T-helper 2 cell treated with Interferon-gamma antibody and Interleukin-4, amounts not matched to agents 5 μg/mL and 100 μg/mL, for 36 hours (primary cell): ENCODE data around the gene FGD3.
"Not testable (repeated sequence)": the region's sequence is repeated elsewhere in the genome, so short reads cannot be mapped to it uniquely, and the experiment has no call there.

Source experiments
- DNase-seq: peaks from one replicate; pipeline ENCODE4 v3.0.0; 2021; ENCODE audit warnings: low spot score
- H3K27ac Mint-ChIP-seq: one replicate; pipeline ENCODE4 v1.8.0; 2021; ENCODE audit warnings: mild to moderate bottlenecking, mixed read lengths
- H3K27me3 Mint-ChIP-seq: one replicate; pipeline ENCODE4 v1.8.0; 2021; ENCODE audit warnings: low read depth, mixed read lengths
- H3K36me3 Mint-ChIP-seq: one replicate; pipeline ENCODE4 v1.8.0; 2021; ENCODE audit warnings: low read depth, mixed read lengths
- H3K4me1 Mint-ChIP-seq: one replicate; pipeline ENCODE4 v1.8.0; 2021; ENCODE audit warnings: low read depth, mixed read lengths
- H3K4me3 Mint-ChIP-seq: one replicate; pipeline ENCODE4 v1.8.0; 2022; ENCODE audit warnings: mild to moderate bottlenecking, moderate library complexity, mixed read lengths
- H3K9me3 Mint-ChIP-seq: one replicate; pipeline ENCODE4 v1.8.0; 2021; ENCODE audit warnings: mixed read lengths

The FGD3 gene, protein sequence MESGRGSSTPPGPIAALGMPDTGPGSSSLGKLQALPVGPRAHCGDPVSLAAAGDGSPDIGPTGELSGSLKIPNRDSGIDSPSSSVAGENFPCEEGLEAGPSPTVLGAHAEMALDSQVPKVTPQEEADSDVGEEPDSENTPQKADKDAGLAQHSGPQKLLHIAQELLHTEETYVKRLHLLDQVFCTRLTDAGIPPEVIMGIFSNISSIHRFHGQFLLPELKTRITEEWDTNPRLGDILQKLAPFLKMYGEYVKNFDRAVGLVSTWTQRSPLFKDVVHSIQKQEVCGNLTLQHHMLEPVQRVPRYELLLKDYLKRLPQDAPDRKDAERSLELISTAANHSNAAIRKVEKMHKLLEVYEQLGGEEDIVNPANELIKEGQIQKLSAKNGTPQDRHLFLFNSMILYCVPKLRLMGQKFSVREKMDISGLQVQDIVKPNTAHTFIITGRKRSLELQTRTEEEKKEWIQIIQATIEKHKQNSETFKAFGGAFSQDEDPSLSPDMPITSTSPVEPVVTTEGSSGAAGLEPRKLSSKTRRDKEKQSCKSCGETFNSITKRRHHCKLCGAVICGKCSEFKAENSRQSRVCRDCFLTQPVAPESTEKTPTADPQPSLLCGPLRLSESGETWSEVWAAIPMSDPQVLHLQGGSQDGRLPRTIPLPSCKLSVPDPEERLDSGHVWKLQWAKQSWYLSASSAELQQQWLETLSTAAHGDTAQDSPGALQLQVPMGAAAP

DNA sequence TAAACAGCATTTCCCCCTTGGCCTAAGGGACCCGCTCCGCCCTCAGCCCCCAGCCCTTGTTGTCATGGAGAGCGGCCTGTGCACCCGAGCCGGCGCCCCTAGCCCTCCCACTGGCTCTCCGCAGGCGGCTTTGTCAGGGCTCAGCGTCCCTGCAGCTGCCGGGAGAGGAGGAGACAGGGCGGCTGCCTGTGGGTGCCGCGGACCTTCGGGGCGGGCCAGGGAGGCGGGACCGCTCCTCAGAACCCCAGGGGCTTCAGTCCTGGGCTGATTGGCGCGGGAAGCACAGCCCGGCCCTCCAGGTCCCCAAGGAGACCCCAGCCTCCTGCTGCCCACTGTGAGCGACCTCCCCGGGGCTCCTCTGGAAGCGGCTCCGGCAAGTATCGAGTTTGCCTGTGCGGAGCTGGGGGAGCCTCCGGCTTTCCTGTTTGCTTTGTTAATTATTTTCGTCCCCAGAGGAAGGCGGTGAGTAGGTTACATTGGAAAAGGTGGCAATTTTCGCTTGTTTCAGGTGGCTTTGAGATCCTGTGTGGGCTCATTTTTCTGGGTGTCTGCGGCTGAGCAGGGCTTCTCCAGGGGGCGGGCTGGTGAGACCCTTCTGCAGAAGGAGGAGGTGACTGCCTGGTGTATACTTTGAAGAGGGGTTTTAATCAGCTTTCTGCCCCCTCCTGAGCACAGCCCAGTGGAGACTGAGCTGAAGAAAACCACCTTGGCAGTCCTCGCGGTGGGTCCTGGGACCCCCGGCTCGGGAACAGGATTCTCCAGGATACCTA lies at the start of gene FGD3:
Gene FGD3, plus strand, starts transcription at position 256 of the 770 bp plus-strand sequence. CDS start 28,734 bp downstream, outside the sequence.
- peaks cover 26% of the 10 kb centered on the region for H3K27me3 Mint-ChIP-seq
- peaks cover 3% of the 10 kb centered on the region for H3K36me3 Mint-ChIP-seq
- peaks cover 14% of the 10 kb centered on the region for H3K4me1 Mint-ChIP-seq
- peak within 1 kb of the TSS; percentile 3 for H3K27ac Mint-ChIP-seq
- DNase-seq: no peak
- H3K9me3 Mint-ChIP-seq: no peaks in the 10 kb centered on the region
- H3K4me3 Mint-ChIP-seq: peak within 1 kb of the TSS; percentile 86

DNA sequence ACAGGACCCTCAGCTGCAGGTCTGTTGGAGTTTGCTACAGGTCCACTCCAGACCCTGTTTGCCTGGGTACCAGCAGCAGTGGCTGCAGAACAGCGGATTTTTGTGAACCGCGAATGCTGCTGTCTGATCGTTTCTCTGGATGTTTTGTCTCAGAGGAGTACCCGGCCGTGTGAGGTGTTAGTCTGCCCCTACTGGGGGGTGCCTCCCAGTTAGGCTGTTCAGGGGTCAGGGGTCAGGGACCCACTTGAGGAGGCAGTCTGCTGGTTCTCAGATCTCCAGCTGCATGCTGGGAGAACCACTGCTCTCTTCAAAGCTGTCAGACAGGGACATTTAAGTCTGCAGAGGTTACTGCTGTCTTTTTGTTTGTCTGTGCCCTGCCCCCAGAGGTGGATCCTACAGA lies 42.2 kb upstream of the FGD3 start:
- not testable (repeated sequence) for H3K27me3 Mint-ChIP-seq
- peak overlapping the region; percentile 46 for H3K4me3 Mint-ChIP-seq

DNA sequence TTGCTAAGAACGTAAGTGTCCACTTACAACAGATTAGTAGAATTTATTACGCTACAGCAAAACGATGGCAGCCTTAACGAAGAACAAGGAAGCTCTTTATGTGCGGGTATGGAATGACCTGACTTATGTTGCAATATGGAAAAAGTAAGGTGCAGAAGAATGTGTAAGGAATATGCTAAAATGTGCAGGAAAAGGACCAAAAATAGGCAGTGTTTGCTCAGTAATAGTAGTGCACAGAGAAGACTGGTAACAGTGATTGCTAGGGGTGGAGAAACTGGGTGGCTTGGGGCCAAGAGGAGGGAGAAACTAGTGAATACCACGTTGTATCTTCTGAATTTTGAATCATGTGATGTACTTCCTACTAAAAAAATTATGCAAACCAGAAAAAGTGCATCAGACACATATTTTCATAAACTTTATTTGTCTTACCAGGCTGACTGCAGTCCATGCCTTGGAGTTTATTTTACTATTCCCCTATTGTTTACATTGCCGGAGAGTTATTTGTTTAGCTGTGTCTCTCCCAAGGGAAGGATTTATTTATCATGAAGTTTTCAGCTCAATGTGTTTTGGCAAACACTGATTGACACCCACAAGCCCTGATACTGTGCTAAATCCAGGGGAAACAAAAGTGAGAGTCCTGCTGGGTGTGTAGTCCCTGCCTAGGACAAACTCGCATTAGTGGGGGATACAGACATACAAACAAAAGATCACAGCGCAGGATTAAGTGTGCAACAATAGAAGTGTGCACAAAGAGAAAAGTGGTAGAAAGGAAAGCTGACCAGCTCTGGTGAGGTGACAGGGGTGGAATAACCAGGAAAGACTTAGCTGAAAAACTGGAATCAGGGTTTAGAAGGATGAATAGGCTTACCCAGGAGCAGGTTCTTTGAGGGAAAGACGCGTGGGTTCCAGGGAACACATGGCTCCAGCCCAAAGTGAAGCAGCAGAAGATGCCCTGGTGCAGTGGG lies 35.5 kb upstream of the FGD3 start:
- Mint-ChIP-seq H3K9me3 (no peaks in the 10 kb centered on the region), H3K27me3 (peaks cover 21% of the 10 kb centered on the region), H3K36me3 (no peaks in the 10 kb centered on the region), H3K27ac (no peak overlapping the region), H3K4me3 (no peak overlapping the region), H3K4me1 (no peaks in the 10 kb centered on the region)
- DNase-seq: no peak

More for the DNA sequence above, 42.2 kb upstream of the FGD3 start:
- H3K27ac Mint-ChIP-seq, H3K4me1 Mint-ChIP-seq, H3K36me3 Mint-ChIP-seq, H3K9me3 Mint-ChIP-seq, DNase-seq: not testable (repeated sequence)

DNA sequence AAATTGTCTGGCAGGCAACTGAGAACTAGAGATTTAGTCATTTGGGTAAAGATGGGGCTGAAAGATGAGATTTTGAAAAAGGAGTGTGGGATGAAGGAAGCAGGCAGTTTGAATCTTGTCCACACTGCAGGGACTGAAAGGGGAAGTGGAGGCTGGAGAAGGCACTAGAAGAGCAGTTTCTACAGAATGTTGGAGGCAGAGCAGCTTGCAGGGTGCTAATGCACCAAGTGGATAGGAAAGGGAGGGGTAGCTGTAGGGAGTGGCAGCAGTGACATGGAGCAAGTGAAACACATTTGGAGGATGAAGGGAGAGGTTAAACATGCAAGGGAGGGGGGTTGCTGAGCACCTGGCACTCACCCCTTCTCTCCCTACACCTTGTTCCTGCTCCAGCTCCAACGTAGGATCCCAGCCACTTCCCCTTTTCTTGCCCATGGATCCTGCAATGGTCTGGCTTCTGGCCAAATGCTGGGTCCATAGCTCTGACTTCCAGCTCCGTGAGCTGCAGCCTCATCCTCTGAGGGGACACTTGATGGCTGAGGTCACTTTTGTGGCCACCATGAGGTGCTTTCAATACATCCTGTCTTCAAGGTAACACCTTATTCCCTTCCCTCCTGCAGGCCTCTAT lies 30.0 kb upstream of the FGD3 start:
- Mint-ChIP-seq H3K27me3 (no peaks in the 10 kb centered on the region), H3K4me1 (no peaks in the 10 kb centered on the region), H3K4me3 (no peak overlapping the region), H3K9me3 (no peaks in the 10 kb centered on the region), H3K36me3 (no peaks in the 10 kb centered on the region), H3K27ac (no peak overlapping the region)
- no peak for DNase-seq

DNA sequence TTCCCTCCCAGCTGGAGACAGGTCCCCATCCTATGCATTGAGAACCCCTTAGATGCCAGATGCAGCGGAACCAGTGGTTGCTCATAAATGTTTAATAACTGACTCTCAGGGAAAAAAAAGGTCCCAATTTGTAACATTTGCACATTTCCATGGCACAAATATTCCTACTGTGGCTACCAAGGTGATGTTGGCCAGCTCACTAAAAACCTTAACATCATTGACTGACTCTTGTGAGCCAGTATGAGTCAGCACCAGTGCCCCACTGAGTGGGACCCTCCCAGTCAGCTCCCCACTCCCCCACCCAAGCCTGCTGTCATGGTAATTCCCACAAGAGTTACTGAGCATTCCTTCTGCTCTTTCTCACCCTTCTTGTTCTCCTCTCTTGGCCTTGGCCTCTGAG lies 26.9 kb upstream of the FGD3 start:
- no peak overlapping the region for H3K27ac Mint-ChIP-seq
- H3K9me3 Mint-ChIP-seq: no peaks in the 10 kb centered on the region
- no peaks in the 10 kb centered on the region for H3K27me3 Mint-ChIP-seq
- H3K4me3 Mint-ChIP-seq: no peak overlapping the region
- H3K36me3 Mint-ChIP-seq: no peaks in the 10 kb centered on the region
- no peak for DNase-seq
- no peaks in the 10 kb centered on the region for H3K4me1 Mint-ChIP-seq

DNA sequence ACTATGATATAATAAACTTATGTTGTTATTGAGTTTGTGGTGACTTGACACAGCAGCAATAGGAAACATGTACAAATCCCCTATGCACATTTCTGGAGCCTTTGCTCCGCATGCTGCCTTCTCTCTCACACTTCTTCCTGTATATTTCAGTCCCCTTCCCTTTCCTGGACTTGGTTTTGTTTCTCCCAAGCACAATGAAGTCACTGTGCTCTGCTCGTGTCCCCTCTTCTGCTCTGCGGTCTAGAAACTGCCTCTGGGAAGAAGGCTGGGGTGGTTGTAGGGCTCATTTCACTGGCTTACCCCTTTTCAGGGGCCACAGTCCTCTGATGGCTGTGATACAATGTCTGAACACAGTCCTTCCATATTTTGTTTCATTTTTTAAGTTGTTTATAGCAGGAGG lies 15.7 kb upstream of the FGD3 start:
- H3K4me3 Mint-ChIP-seq: no peak overlapping the region
- H3K4me1 Mint-ChIP-seq: no peaks in the 10 kb centered on the region
- H3K36me3 Mint-ChIP-seq: no peaks in the 10 kb centered on the region
- H3K9me3 Mint-ChIP-seq: no peaks in the 10 kb centered on the region
- peaks cover 16% of the 10 kb centered on the region for H3K27me3 Mint-ChIP-seq
- no peak for DNase-seq
- no peak overlapping the region for H3K27ac Mint-ChIP-seq

DNA sequence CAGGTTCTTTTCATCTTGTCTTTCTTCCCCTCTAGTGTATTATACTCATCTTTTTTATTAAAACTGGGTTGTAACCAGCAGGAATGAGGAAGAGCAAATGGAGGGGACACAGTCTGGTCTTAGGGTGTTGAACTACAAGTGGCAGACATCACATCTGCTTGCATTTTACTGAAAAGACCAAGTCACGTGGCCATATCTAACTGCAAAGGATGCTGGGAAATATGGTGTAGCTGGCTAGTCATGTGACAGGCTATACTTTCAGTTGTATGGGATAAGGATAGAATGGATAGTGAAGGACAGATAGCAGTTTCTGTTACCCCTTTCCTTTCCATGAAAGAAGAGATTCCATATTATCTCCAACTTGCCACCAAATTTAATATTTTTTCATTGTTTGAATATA lies 13.0 kb upstream of the FGD3 start:
- H3K9me3 Mint-ChIP-seq: no peaks in the 10 kb centered on the region
- no peak for DNase-seq
- H3K27me3 Mint-ChIP-seq: peaks cover 18% of the 10 kb centered on the region
- no peak overlapping the region for H3K27ac Mint-ChIP-seq
- no peak overlapping the region for H3K4me3 Mint-ChIP-seq
- H3K36me3 Mint-ChIP-seq: no peaks in the 10 kb centered on the region
- no peaks in the 10 kb centered on the region for H3K4me1 Mint-ChIP-seq

DNA sequence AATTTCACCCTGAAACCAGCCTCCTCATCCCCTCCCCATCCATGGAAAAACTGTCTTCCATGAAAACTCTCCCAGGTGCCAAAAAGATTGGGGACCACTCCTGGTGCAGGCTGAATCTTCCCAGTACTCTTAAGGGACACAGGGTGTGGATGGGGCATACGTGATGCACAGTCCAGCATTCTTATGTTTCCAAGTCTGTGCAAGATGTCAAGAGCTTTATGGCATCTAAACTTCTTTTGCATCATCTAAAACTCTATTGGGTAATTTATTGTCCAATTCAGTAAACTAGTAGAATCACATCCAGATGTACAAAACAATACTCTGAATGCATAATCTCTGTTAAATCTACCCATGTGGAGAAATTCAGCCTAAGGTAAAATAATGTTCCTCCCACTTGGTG lies 9.3 kb upstream of the FGD3 start:
- H3K4me1 Mint-ChIP-seq: no peaks in the 10 kb centered on the region
- H3K36me3 Mint-ChIP-seq: no peaks in the 10 kb centered on the region
- no peaks in the 10 kb centered on the region for H3K9me3 Mint-ChIP-seq
- H3K27me3 Mint-ChIP-seq: peaks cover 24% of the 10 kb centered on the region
- H3K27ac Mint-ChIP-seq: no peak overlapping the region
- DNase-seq: no peak
- no peak overlapping the region for H3K4me3 Mint-ChIP-seq

DNA sequence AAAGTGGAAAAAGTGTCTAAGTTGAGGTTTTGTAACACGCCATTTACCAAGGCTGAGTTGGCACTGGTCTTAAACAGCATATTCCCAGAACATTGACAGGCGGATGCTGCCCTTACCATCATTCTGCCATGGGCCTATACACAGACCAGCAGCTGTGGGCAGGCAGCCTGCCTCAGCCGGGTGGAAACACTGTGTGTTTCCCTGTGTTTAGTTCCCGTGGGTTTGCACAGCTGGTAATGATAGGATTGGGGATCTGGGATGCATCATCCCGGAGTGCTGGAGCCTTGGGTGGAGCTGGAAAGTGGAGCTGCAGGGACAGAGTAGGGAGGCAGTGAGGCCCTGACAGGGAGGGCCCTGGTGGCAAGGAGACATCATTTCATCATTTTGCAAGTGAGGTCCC lies 5.5 kb upstream of the FGD3 start:
- no peak for DNase-seq
- peaks cover 5% of the 10 kb centered on the region for H3K4me1 Mint-ChIP-seq
- no peaks in the 10 kb centered on the region for H3K9me3 Mint-ChIP-seq
- no peak overlapping the region for H3K4me3 Mint-ChIP-seq
- H3K36me3 Mint-ChIP-seq: peaks cover 3% of the 10 kb centered on the region
- H3K27ac Mint-ChIP-seq: no peak overlapping the region
- H3K27me3 Mint-ChIP-seq: peaks cover 25% of the 10 kb centered on the region

DNA sequence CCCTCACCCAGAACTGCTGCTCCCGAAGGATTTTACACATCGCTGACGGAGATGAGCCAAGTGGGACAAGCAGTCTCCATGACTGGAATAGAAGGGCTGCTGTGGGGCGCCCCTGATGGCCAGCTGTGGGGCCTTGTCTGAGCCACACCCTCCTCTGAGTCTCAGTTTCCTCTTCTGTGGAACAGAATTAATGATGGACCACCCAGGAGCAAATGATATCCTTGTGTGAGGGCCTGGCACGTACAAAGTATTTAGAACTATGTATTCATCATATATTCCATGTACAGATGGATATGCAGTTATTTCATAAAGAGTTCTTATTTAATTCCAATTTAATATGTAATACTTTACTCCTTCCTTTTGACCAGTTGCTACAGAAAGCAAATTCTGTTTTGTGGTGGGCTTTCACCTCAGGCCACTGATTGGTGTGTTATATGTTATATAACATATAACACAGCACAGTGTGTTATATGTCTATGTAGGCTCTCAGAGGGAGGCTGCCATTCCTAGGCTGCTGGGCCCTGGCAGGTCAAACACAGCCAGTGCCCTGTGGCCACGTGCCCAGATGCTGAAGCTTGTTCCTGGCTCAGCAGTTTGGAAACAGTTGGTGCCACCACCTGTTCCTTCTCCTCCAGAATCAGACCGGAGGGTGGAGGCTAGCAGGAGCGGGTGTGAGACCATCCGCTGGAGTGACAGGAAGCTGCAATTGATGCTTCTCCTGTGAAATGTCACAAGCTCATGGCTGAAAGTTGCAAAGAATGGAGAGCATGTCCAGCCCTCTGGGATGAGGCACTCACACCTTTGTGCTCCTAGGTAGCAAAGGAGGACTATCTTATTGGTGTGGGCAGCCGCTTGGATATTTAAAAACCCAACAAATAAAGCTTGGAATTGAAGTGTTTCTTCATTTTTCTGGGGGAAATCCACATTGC lies 4.4 kb upstream of the FGD3 start:
- H3K4me3 Mint-ChIP-seq: no peak overlapping the region

DNA sequence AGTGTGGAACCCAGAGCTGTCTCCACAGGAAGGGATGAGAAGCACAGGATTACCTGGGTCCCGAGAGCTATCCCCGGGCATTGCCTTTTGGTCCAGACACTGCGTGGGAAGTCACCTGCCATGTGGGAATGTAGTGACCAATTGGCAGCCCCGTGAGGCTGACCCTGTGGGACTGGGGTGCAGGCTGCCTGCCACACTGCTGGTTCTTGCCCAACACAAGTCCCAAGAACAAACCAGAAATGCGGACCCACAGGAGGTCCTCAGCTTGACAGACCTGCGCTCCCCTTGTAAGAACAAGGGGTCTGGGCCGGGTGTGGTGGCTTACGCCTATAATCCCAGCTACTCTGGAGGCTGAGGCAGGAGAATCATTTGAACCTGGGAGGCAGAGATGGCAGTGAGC lies 2.4 kb upstream of the FGD3 start:
- DNase-seq: no peak
- Mint-ChIP-seq H3K36me3 (peaks cover 3% of the 10 kb centered on the region), H3K4me3 (no peak overlapping the region), H3K9me3 (no peaks in the 10 kb centered on the region), H3K4me1 (peaks cover 14% of the 10 kb centered on the region), H3K27ac (no peak overlapping the region), H3K27me3 (peaks cover 29% of the 10 kb centered on the region)

More for the DNA sequence above, 4.4 kb upstream of the FGD3 start:
- Mint-ChIP-seq H3K9me3 (no peaks in the 10 kb centered on the region), H3K36me3 (peaks cover 3% of the 10 kb centered on the region), H3K27ac (no peak overlapping the region), H3K27me3 (peaks cover 20% of the 10 kb centered on the region), H3K4me1 (peaks cover 11% of the 10 kb centered on the region)
- DNase-seq: no peak

DNA sequence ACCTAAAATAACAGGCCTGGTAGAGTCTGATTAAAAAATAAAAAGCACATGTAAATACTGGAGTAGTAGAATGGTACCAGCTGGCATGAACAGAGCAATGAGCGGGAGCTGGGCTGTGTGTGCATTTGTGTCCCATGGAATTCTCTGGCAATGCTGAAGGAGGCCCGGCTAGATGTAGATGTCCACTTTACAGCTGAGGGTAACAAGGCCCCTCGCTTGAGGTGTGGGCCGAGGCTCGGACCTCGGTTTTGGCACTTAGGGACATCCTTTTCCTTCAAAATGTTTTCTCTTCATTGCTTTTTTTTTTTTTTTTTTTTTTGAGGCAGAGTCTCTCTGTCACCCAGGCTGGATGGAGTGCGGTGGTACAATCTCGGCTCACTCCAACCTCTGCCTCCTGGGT lies 1.5 kb upstream of the FGD3 start:
- no peaks in the 10 kb centered on the region for H3K9me3 Mint-ChIP-seq
- no peak overlapping the region for H3K27ac Mint-ChIP-seq
- H3K27me3 Mint-ChIP-seq: peaks cover 28% of the 10 kb centered on the region
- no peak for DNase-seq
- H3K4me3 Mint-ChIP-seq: no peak overlapping the region
- H3K4me1 Mint-ChIP-seq: peaks cover 14% of the 10 kb centered on the region
- peaks cover 3% of the 10 kb centered on the region for H3K36me3 Mint-ChIP-seq
